ENCODE data around the gene ENDOV.

GRCh38 chr17:80372922-80373570 lies 41.9 kb upstream of the ENDOV start:
- TF ChIP-seq CTCF (IDR thresholded peaks at IDR 0.05), result no peak
- TF ChIP-seq POLR2A (IDR thresholded peaks at IDR 0.05), result no peak

Measured in uterus (tissue), 2 donors.